Loucy (cell line): ENCODE measurements around the gene SLC15A2.
A peak's percentile ranks its signal among the peaks of the same experiment; 100 is the strongest.

Experiments
- H2AFZ ChIP-seq: fragments of 200-600 bp; sonication (generic); 2 replicates; pipeline ENCODE4 v1.6.0; 2016; ENCODE audit warnings: antibody characterized with exemption, mild to moderate bottlenecking, low read length, moderate library complexity
- H3F3A ChIP-seq: fragments of 200-600 bp; 2 replicates; pipeline ENCODE4 v1.6.0; 2016; ENCODE audit warnings: antibody characterized with exemption, low read depth, mild to moderate bottlenecking
- H3K27me3 ChIP-seq: fragments of 200-600 bp; sonication (generic); 2 replicates; pipeline ENCODE4 v1.6.1; 2014; ENCODE audit warnings: low read length, mild to moderate bottlenecking; ENCODE audit not compliant: insufficient read depth, poor library complexity, severe bottlenecking
- H3K36me3 ChIP-seq: fragments of 200-600 bp; sonication (generic); 2 replicates; pipeline ENCODE4 v1.6.1; 2016; ENCODE audit warnings: low read length; ENCODE audit not compliant: insufficient read depth
- H3K4me1 ChIP-seq: fragments of 200-600 bp; sonication (generic); 2 replicates; pipeline ENCODE4 v1.5.1; 2014; ENCODE audit warnings: low read length, mild to moderate bottlenecking; ENCODE audit not compliant: insufficient read depth, poor library complexity, severe bottlenecking
- H3K4me2 ChIP-seq: fragments of 200-600 bp; sonication (generic); 2 replicates; pipeline ENCODE4 v1.6.0; 2014; ENCODE audit warnings: antibody characterized with exemption, low read length, low read depth, mild to moderate bottlenecking; ENCODE audit not compliant: poor library complexity, severe bottlenecking
- H3K4me3 ChIP-seq: fragments of 200-600 bp; sonication (generic); 2 replicates; pipeline ENCODE4 v1.5.1; 2014; ENCODE audit warnings: low read length, mild to moderate bottlenecking, mixed read lengths; ENCODE audit not compliant: poor library complexity, severe bottlenecking
- H3K79me2 ChIP-seq: fragments of 200-600 bp; sonication (generic); 2 replicates; pipeline ENCODE4 v1.6.1; 2014; ENCODE audit warnings: low read length; ENCODE audit not compliant: insufficient read depth
- H3K9ac ChIP-seq: fragments of 200-600 bp; sonication (generic); 2 replicates; pipeline ENCODE4 v1.6.0; 2014; ENCODE audit warnings: mild to moderate bottlenecking, low read depth, low read length, moderate library complexity; ENCODE audit not compliant: poor library complexity, severe bottlenecking
- H3K9me2 ChIP-seq: fragments of 200-600 bp; sonication (generic); replicated peaks from 2 replicates; pipeline ENCODE4 v1.6.1; 2016; ENCODE audit warnings: low read depth, low read length, mixed read lengths
- H3K9me3 ChIP-seq: fragments of 200-600 bp; sonication (generic); 2 replicates; pipeline ENCODE4 v1.6.1; 2014; ENCODE audit warnings: mild to moderate bottlenecking, antibody characterized with exemption, low read length, low read depth; ENCODE audit not compliant: insufficient read depth
- H4K20me1 ChIP-seq: fragments of 200-600 bp; sonication (generic); 2 replicates; pipeline ENCODE4 v1.6.0; 2014; ENCODE audit warnings: antibody characterized with exemption, low read length, mild to moderate bottlenecking; ENCODE audit not compliant: insufficient read depth, poor library complexity, severe bottlenecking
- CTCF ChIP-seq: fragments of 200-600 bp; sonication (generic); conservative IDR thresholded peaks from 2 replicates; pipeline ENCODE4 v1.5.1; 2014; ENCODE audit warnings: mild to moderate bottlenecking, antibody characterized with exemption, low read length
- EZH2phosphoT487 ChIP-seq: fragments of 200-600 bp; IDR thresholded peaks from 2 replicates; pipeline ENCODE4 v1.6.1; 2018; ENCODE audit warnings: antibody characterized with exemption, mild to moderate bottlenecking, moderate library complexity, borderline replicate concordance

The SLC15A2 gene

GRCh38 chr3:121974601-121975111 lies 80.5 kb downstream of the SLC15A2 start:
- Histone ChIP-seq H3K36me3 (no peaks in the 10 kb centered on the region), H3K27me3 (no peaks in the 10 kb centered on the region), H3K4me3 (no peak overlapping the region), H3K4me2 (no peak overlapping the region), H3K4me1 (peaks cover 11% of the 10 kb centered on the region), H3K79me2 (no peaks in the 10 kb centered on the region), H3K9me3 (peaks cover 5% of the 10 kb centered on the region), H2AFZ (no peak overlapping the region), H3K9ac (no peak overlapping the region), H3F3A (peaks cover 3% of the 10 kb centered on the region; the same call in 1 of the 2 replicates), H3K9me2 (no peaks in the 10 kb centered on the region), H4K20me1 (no peaks in the 10 kb centered on the region)
- TF ChIP-seq EZH2phosphoT487: no peak
- no peak for TF ChIP-seq CTCF

GRCh38 chr3:121975702-121976302 lies 81.6 kb downstream of the SLC15A2 start:
- peaks cover 5% of the 10 kb centered on the region for H3K9me3 ChIP-seq
- TF ChIP-seq EZH2phosphoT487 (no peak), CTCF (0 out of 2 replicates have a peak, but pooled peaks have one; percentile 12)
- H3F3A ChIP-seq: 0 out of 2 replicates have a peak, but pooled peaks cover 3% of the 10 kb centered on the region
- no peaks in the 10 kb centered on the region for H3K36me3 ChIP-seq
- no peak overlapping the region for H3K4me2 ChIP-seq
- no peaks in the 10 kb centered on the region for H4K20me1 ChIP-seq
- no peaks in the 10 kb centered on the region for H3K27me3 ChIP-seq
- H3K79me2 ChIP-seq: no peaks in the 10 kb centered on the region
- H3K9me2 ChIP-seq: no peaks in the 10 kb centered on the region
- no peak overlapping the region for H3K9ac ChIP-seq
- H2AFZ ChIP-seq: no peak overlapping the region
- peaks cover 3% of the 10 kb centered on the region for H3K4me1 ChIP-seq
- H3K4me3 ChIP-seq: no peak overlapping the region

GRCh38 chr3:121976727-121977126 lies 82.5 kb downstream of the SLC15A2 start:
- Histone ChIP-seq H2AFZ (no peak overlapping the region), H3K79me2 (no peaks in the 10 kb centered on the region), H3K36me3 (no peaks in the 10 kb centered on the region), H3K4me3 (no peak overlapping the region), H3K4me2 (no peak overlapping the region), H3F3A (0 out of 2 replicates have a peak, but pooled peaks cover 3% of the 10 kb centered on the region), H3K27me3 (no peaks in the 10 kb centered on the region), H3K9ac (no peak overlapping the region), H3K9me2 (no peaks in the 10 kb centered on the region), H3K4me1 (peaks cover 11% of the 10 kb centered on the region), H3K9me3 (peaks cover 5% of the 10 kb centered on the region), H4K20me1 (no peaks in the 10 kb centered on the region)
- TF ChIP-seq EZH2phosphoT487 (no peak), CTCF (no peak)
